Measurements from ENCODE around the gene OR2F1.
A peak's percentile ranks its signal among the peaks of the same experiment; 100 is the strongest.
"Not testable (repeated sequence)": the region's sequence is repeated elsewhere in the genome, so short reads cannot be mapped to it uniquely, and the experiment has no call there.

Gene OR2F1

DNA sequence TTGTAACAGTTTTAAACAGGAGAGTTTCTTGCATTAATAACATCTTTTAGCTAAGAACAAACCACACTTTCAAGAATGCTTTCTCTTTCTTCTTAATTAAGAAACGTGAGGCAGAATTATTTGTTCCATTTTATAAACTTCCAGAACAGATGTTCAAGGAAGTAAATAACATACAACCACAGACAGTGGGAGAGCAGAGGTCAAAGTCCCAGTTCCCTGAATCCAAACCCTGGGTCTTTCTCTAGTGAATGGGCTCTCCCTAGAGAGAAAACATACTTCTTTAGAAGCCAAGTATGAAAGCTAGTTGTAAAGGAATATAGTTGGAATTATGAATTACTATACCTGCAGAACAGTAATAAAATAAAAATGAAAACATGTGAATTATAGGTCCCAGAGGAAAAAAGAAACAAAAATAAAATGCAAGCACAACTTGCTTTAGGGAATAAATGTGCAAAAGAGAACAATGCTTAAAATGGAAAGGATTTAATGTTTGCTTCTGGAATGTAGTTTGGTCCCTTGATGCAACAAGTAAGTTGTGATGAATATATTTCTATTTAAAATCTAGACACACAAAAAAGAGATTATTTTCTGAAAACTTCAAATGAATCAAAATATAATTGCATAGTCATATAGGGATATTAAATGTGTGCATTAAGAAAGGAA lies 51.5 kb downstream of the OR2F1 start:
- FAIRE-seq = no peak
- no peak for DNase-seq (ENCODE audit: insufficient read length, low spot score)

DNA sequence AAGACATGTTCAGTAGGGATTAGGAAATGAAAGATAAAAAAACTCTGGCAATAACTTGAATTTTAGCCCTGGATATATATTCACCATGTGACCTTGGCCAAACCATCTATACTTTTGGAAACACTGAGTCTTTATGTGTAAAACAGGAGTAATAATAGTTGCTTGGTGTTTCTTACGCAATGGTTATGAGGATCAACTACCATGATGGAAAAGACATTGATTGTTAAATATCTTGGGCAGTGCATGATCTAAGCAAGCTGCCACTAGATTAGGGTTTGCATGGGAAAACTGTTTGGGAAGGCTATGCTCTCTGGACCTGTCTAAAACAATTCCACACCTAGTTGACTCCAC lies 52.0 kb downstream of the OR2F1 start:
- DNase-seq (ENCODE audit: insufficient read length, low spot score) (no peak), FAIRE-seq (no peak)

GRCh38 chr7:144009361-144009760 lies 54.7 kb downstream of the OR2F1 start:
- no peak for FAIRE-seq
- DNase-seq (ENCODE audit: insufficient read length, low spot score) = no peak

- not testable (repeated sequence) for FAIRE-seq; DNase-seq (ENCODE audit: insufficient read length, low spot score)
These were observed 55.4 kb downstream of the OR2F1 start for GRCh38 chr7:144010061-144010460.

- not testable (repeated sequence) for FAIRE-seq; DNase-seq (ENCODE audit: insufficient read length, low spot score)
These were observed 56.2 kb downstream of the OR2F1 start for GRCh38 chr7:144010821-144011220.

DNA sequence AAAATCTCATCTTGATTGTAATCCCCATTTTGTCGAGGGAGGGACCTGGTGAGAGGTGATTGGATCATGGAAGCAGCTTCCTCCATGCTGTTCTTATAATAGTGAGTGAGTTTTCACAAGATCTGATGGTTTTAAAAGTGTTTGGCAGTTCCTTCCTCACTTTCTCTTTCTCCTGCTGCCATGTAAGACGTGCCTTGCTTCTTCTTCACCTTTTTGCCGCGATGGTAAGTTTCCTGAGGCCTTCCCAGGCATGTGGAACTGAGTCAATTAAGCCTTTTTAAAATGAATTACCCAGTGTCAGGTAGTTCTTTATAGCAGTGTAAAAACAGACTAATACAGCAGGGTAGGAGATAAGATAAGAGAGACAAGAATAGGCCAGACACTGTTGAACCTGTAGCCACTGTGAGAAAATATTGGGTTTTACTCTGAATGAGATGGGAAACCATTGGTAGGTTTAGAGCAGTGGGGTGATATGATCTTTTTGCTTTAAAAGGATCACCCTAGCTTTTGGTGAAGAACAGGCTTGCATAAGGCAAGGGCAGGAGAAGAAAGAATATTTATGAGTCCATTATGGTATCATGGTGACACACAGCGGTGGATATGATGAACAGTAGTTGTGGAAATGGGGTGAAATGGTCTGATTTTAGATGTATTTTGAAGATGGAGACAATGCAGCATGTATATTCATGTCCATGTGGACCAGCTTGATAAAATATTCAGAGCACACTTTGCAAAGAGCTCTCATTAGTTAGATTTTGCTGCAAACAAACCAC lies 57.0 kb downstream of the OR2F1 start:
- no peak for FAIRE-seq

More for the DNA sequence above, 57.0 kb downstream of the OR2F1 start:
- DNase-seq (ENCODE audit: insufficient read length, low spot score) = peak; percentile 2
